Measurements from ENCODE around the gene FLCN.

Gene FLCN

GRCh38 chr17:17235212-17236174, 1.5 kb downstream of the FLCN start:
- DNase-seq = no peak

DNA sequence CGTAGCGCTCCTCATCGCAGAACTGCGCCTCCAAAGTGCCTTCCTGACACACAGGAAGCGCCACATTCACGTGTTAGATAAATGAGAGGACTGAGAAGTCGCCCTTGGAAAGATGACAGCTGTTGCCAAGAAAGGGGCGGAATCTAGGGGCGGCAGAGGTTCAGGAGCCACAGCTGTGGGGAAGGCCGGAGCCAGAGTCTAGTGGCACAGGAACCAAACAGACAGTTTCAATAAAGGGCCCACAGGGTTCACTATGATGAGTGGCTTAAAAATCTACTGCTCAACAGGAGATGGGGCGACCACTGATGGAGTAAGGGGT, 4.7 kb downstream of the FLCN start:
- no peak for DNase-seq

DNA sequence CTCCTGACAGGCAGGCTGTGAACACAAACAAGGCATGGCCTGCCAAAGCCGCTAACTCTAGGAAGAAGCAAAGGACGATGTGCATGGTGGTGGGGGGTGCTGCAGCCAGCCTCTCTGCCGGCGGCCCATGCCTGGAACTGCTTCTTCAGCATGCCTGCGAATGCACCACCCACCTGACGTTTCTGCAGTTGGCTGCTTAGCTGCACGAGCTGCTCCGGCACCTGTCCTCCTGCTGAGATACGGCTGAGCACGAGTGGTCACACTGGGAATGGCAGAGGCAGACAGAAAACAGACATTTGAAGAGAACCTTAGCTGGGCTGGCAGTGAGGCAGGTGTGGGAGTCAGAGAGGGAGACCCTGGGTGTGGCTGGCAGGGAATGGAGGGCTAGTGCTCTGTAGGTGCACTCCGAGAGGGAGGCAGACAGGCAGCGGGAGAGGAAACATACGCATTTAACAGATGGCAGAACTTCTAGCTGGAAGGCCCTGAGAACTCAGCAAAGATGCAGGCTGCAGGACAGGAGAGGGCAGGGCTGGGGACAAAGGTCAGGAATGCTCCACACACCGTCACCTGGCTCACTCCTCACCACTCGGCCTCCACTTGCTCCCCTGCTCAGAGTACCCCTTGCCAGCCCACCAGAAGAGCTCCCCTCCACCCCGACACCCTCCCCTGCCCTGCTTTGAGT, 5.2 kb downstream of the FLCN start:
- no peak for DNase-seq

- DNase-seq = no peak
Observed at GRCh38 chr17:17229416-17230384, 7.3 kb downstream of the FLCN start.

- no peak for DNase-seq
Observed at GRCh38 chr17:17228521-17229279, 8.3 kb downstream of the FLCN start.

- no peak for DNase-seq
Observed at GRCh38 chr17:17227608-17228520, 9.1 kb downstream of the FLCN start.

DNA sequence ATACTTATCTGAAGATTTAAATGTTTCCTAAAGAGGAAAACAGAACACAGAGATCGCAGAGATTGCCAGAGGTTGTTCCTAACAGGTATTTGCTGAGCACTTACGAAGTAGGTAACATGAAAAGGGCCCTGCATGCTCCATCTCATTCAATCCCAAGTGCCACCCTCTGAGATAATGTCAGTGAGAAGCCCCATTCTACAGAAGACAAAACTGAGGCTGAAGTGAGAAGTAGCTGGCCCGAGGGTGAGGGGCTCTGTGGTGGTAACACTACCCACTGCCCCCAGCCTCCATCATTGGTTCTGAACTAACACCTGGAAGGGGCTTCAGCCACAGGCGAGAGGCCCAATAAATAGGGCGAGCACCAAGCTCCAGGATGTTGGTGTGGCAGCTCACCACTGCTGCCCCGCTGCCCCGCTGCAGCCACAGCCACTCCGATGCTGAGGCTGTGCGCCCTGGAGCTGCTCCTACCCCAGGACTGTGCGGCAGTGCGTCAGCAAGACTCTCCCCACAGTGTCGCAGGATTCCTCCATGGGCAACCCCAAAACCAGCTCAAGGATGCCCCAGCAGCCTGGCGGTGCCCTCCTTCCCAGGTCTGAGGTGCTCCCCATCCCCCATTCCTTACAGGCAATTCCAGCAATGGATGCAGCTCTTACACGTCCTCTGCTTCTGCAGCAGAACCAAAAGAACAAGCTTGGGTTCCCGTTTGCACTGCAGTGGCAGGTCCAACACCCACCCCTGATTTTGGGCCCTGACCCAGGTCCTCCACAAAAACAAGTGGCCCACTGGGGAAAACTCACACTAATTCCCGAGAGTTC, 10.3 kb downstream of the FLCN start:
- DNase-seq = no peak

- no peak for DNase-seq
Observed at GRCh38 chr17:17225901-17226300, 11.1 kb downstream of the FLCN start.

GRCh38 chr17:17224137-17224536, 12.8 kb downstream of the FLCN start:
- DNase-seq = no peak

- DNase-seq = no peak
Observed at GRCh38 chr17:17223736-17224135, 13.2 kb downstream of the FLCN start.

DNA sequence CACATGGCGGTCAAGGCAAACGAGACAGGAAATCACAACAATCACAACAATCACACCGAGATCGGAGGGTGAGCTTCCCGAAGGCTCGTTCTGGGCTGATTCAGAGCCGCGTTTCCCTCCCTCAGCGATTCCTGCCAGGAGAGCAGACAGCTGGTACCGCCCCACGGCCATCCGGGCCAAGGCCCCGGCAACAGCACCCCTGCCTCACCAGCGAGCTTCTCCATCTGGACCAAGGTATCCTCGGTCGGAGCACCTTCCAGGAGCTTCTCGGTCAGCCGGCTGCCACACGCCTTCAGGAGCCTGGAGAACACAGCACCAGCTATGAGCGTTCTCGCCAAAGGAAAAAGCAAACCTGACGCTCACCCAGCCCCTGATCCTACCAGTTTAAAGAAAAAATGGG, 15.6 kb downstream of the FLCN start:
- no peak for DNase-seq

DNA sequence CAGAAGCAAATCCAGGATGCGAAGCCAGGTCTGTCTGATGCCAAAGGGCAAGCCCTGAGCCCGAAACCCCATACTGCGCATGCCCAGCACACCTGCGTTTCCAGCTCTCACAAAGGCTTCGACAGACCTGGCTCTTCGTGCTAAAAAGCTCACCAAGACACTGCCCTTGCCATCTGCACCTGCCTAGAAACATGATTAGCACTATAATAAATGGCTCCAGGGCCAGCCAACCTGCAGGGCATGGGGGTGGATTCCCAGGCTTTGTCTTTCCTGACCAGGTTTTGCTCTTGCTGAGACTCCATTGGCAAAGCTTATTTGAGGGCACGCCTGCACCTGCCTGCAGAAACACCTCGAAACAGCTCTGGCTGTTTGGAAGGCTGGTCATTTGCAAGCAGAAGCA, 16.4 kb downstream of the FLCN start:
- DNase-seq = no peak

- DNase-seq = no peak
Observed at GRCh38 chr17:17217995-17218394, 19.0 kb downstream of the FLCN start.

DNA sequence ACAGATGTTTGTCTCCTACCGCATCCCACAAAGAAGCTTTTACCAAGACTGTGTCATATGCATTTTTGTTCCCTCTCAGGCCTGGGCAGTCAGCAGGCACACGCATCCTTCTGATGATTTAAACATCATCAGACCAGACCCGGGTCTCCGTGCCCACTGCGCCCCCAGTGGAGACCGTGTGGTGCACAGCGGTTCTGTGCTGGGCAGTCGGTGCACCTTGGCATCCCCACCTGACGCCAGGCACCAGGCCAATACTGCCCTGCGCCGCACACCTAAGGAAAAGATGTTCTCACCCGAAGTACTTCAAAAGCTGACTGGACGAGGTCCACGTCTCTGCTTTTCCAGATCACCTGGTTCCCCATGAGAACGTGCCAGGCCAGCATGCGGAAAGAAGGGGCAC, 20.2 kb downstream of the FLCN start:
- no peak for DNase-seq

- no peak for DNase-seq
Observed at GRCh38 chr17:17216236-17216635, 20.7 kb downstream of the FLCN start.

GRCh38 chr17:17215575-17215974, 21.4 kb downstream of the FLCN start:
- DNase-seq = no peak

DNA sequence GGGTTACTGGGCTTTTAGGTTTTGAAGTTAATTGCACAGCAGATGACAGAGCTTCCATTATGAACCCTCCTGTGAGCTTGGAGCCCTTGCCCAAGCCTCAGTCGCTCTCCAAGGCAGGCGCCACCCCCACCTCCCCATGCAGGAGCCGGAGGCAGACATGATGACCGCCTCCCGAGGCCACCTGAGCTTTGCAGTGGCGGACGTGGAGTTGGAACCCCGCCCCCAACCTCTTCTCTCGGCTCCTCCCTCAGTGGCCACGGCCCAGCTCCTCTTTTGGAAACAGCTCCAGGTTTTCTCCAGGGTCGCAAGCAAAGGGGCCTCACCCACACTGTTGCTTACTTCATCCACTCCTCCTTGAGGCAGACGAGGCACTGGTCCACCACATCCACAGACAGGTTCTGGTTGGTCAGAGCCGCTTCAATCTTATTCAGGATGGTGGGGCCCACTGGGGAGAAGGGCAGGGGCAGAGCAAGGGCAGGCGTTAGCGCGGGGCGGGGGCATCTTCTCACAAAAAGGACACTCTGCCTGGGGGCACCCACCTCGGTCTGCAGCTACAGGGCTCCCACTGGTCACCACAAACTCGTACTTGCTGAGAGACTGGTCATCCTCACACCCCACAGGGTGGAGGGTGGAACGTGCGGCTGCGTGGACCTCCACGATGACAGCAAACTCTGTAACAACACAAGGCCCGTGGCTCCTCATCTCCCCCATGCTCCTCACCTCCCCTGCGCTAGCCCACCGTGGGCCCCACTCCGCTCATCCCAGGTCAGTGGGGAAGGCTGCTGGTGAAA, 22.1 kb downstream of the FLCN start:
- DNase-seq = no peak

GRCh38 chr17:17213775-17214174, 23.2 kb downstream of the FLCN start:
- DNase-seq = no peak

DNA sequence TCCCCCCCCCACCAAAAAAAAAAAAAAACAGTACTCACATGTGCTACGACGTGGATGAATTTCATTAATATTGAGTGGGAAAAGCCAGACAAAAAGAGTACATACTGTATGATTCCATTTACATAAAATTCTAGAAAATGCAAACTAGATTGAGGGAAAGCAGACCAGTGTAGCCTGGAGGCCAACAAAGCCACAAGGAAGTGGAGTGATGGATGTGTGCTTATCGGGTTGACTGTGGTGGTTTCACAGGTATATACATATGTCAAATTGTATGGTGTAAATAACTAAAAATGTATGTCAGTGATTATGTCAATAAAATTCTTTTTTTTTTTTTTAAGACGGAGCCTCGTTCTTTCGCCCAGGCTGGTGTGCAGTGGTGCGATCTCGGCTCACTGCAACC, 29.0 kb downstream of the FLCN start:
- DNase-seq = no peak

Measured in NCI-H446 (cell line).